ENCODE results near the gene SLC2A14.

DNA sequence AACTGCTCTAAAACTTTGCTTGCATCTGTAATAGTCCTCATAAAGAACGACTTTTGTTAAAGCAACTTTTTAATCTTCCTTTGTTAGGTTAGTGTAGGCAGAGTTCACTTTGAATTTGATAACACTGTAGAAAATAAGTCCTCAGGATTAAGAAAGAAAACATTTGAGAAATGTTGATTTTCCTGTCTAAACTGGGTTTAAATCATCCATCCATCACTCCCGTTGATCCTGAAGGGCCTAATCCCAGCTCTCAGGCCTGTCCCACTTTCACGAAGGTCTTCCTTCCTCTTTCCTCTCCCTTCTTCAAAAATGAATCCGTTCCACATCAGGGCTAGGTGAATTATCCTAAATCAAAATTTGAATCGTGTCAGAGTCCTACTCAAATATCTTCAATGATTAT is 36.9 kb downstream of the SLC2A14 start:
- no peak for TF ChIP-seq CTCF (IDR thresholded peaks at IDR 0.05)
- no peak for TF ChIP-seq POLR2AphosphoS5 (IDR thresholded peaks at IDR 0.05)
- TF ChIP-seq POLR2A (IDR thresholded peaks at IDR 0.05), result no peak
